ENCODE data around the gene RASA2.

RASA2 gene

GRCh38 chr3:141663993-141664392 lies 177.2 kb downstream of the RASA2 start:
- H3K4me3 ChIP-seq (ENCODE audit: low read length) = no peak overlapping the region
- no peak overlapping the region for H3K9ac ChIP-seq (ENCODE audit: low read length)
- no peaks in the 10 kb centered on the region for H3K27me3 ChIP-seq (ENCODE audit: control insufficient read depth, insufficient read depth, low read length)
- H3K27ac ChIP-seq (ENCODE audit: low read depth, low read length) = no peak overlapping the region
- no peaks in the 10 kb centered on the region for H3K4me1 ChIP-seq (ENCODE audit: control insufficient read depth, insufficient read depth, low read length)
- H3K36me3 ChIP-seq (ENCODE audit: control insufficient read depth, insufficient read depth, low read length) = no peaks in the 10 kb centered on the region

Data from rectal smooth muscle tissue (tissue), 1 donor.